K562 (cell line): ENCODE data around the gene FBXO9. TPM values are rescaled to one million over a fixed set of nuclear protein-coding genes. Genes with fewer than 3 reads are reported as not detected.

Source experiments
- ATAC-seq: fragments of 200-7000 bp; cut with Tn5 transposase; 3 replicates; pipeline ENCODE4 v1.9.1; 2020; ENCODE audit warnings: moderate library complexity
- BruUV-seq: library from RNA; stranded (reverse); fragments of 400-500 nt; replicated peaks from 2 replicates; lab custom pipeline; 2021; lab: Mats Ljungman, UMichigan
- CTCF ChIA-PET: fragments of 300-600 bp; formaldehyde crosslinking; extraction: SDS; loops from one replicate; lab custom pipeline; 2021; ENCODE audit warnings: low intra/inter-chr PET ratio; lab: Yijun Ruan, JAX
- POLR2A ChIA-PET: fragments of 300-600, 350-650 bp; sonication (Branson Sonifier 250); formaldehyde crosslinking; extraction: SDS; loops from one replicate; lab custom pipeline; 2021; ENCODE audit warnings: antibody characterized with exemption, inconsistent platforms; lab: Yijun Ruan, JAX
- DNase-seq, 4 experiments: peaks; one replicate each; pipeline versions ENCODE4 v3.0.0 to v3.0.0-alpha.2; 2011 to 2018; ENCODE audit warnings: low spot score in 3 of 4, mixed read lengths in 3 of 4; ENCODE audit errors: extremely low read depth in 1 of 4
- FAIRE-seq: peaks from 2 replicates; lab custom pipeline; 2011; peaks lifted over from hg19 to GRCh38; lab: Jason Lieb, UNC
- H2AFZ ChIP-seq: 2 replicates; pipeline ENCODE4 v1.6.0; 2011; ENCODE audit warnings: low read depth, low read length, control low read depth, inconsistent platforms
- H3K27ac ChIP-seq: fragments of 200-600 bp; 3 replicates; pipeline ENCODE4 v1.8.0; 2011; ENCODE audit warnings: low read depth, mild to moderate bottlenecking, control low read depth, inconsistent platforms, low read length, moderate library complexity, mixed read lengths; ENCODE audit errors: extremely low read depth
- H3K27me3 ChIP-seq, 2 experiments: fragments of 300-600 bp in 1 of 2; 2 replicates in 1 of 2; 3 replicates in 1 of 2; pipeline versions ENCODE4 v1.6.0 to v1.8.0; 2011; ENCODE audit warnings: inconsistent platforms in 2 of 2, low read length in 2 of 2, mild to moderate bottlenecking in 1 of 2, mixed read lengths in 1 of 2, moderate library complexity in 1 of 2; ENCODE audit not compliant: control insufficient read depth in 2 of 2, insufficient read depth in 2 of 2
- H3K36me3 ChIP-seq: fragments of 300-600 bp; 3 replicates; pipeline ENCODE4 v1.8.0; 2011; ENCODE audit warnings: mild to moderate bottlenecking, low read length, inconsistent platforms; ENCODE audit not compliant: control insufficient read depth, insufficient read depth
- H3K4me1 ChIP-seq, 2 experiments: fragments of 200-600 bp in 1 of 2; replicated peaks in 1 of 2; 2 replicates in 1 of 2; 3 replicates in 1 of 2; pipeline versions ENCODE4 v1.5.1 to v1.8.0; 2011; ENCODE audit warnings: inconsistent platforms in 2 of 2, low read length in 2 of 2, mild to moderate bottlenecking in 1 of 2, mixed read lengths in 1 of 2, moderate library complexity in 1 of 2; ENCODE audit not compliant: control insufficient read depth in 2 of 2, insufficient read depth in 2 of 2
- H3K4me2 ChIP-seq: 2 replicates; pipeline ENCODE4 v1.6.1; 2011; ENCODE audit warnings: low read length, control low read depth, inconsistent platforms, mixed read lengths; ENCODE audit not compliant: insufficient read depth
- H3K4me3 ChIP-seq: fragments of 200-600 bp; sonication (generic), shearing (Covaris generic); 2 replicates; pipeline ENCODE4 v1.5.1; 2016; ENCODE audit warnings: control low read depth, inconsistent platforms
- H3K79me2 ChIP-seq: fragments of 200-600 bp; 3 replicates; pipeline ENCODE4 v1.8.0; 2011; ENCODE audit warnings: low read length, inconsistent platforms; ENCODE audit not compliant: control insufficient read depth, insufficient read depth
- H3K9ac ChIP-seq, 2 experiments: 2 replicates each; pipeline versions ENCODE4 v1.6.0 to v1.6.1; 2011; ENCODE audit warnings: low read depth in 2 of 2, low read length in 2 of 2, control low read depth in 1 of 2, inconsistent platforms in 1 of 2, mild to moderate bottlenecking in 1 of 2, mixed read lengths in 1 of 2; ENCODE audit not compliant: insufficient read depth in 1 of 2
- H3K9me1 ChIP-seq: one replicate; pipeline ENCODE4 v1.6.0; 2011; ENCODE audit warnings: inconsistent platforms, mild to moderate bottlenecking, low read length, moderate library complexity; ENCODE audit not compliant: control insufficient read depth, insufficient read depth
- H3K9me3 ChIP-seq: replicated peaks from 2 replicates; pipeline ENCODE4 v1.5.1; 2011; ENCODE audit warnings: low read depth, low read length, inconsistent platforms; ENCODE audit not compliant: control insufficient read depth, insufficient read depth
- H4K20me1 ChIP-seq: replicated peaks from 2 replicates; pipeline ENCODE4 v1.6.1; 2011; ENCODE audit warnings: low read length, inconsistent platforms, mixed read lengths; ENCODE audit not compliant: control insufficient read depth, insufficient read depth
- DLX4 ChIP-seq: fragments of 250-450 bp; sonication (Bioruptor Pico); IDR thresholded peaks from 2 replicates; pipeline ENCODE4 v1.6.1; 2021; ENCODE audit warnings: mild to moderate bottlenecking
- ELK1 ChIP-seq: sonication (generic); formaldehyde crosslinking; IDR thresholded peaks from 2 replicates; pipeline ENCODE4 v1.8.1; 2022; ENCODE audit warnings: missing genetic modification reagents
- FIP1L1 ChIP-seq: fragments of 200-400 bp; formaldehyde crosslinking; IDR thresholded peaks from 2 replicates; pipeline ENCODE4 v1.6.1; 2018; ENCODE audit warnings: mild to moderate bottlenecking, low read depth, low read length; ENCODE audit not compliant: poor library complexity, severe bottlenecking
- GATAD2A ChIP-seq: fragments of 450-650 bp; IDR thresholded peaks from 2 replicates; pipeline ENCODE4 v1.6.1; 2017
- HOXB6 ChIP-seq: fragments of 250-450 bp; sonication (Bioruptor Pico); IDR thresholded peaks from 2 replicates; pipeline ENCODE4 v1.5.1; 2022; ENCODE audit warnings: mild to moderate bottlenecking, borderline replicate concordance
- MITF ChIP-seq: IDR thresholded peaks from 2 replicates; pipeline ENCODE4 v1.6.1; 2014; ENCODE audit warnings: antibody characterized with exemption
- NFRKB ChIP-seq: fragments of 450-650 bp; IDR thresholded peaks from 2 replicates; pipeline ENCODE4 v1.6.1; 2016; ENCODE audit warnings: low read depth
- PTBP1 ChIP-seq: fragments of 200-400 bp; formaldehyde crosslinking; IDR thresholded peaks from 2 replicates; pipeline ENCODE4 v1.6.1; 2017; ENCODE audit warnings: low read depth, low read length
- RFX5 ChIP-seq: IDR thresholded peaks from 2 replicates; pipeline ENCODE4 v1.6.1; 2011; ENCODE audit warnings: low read depth, mild to moderate bottlenecking, improper control_type of control experiment, low read length
- ZNF408 ChIP-seq: fragments of 250-450 bp; sonication (Bioruptor Pico); IDR thresholded peaks from 2 replicates; pipeline ENCODE4 v1.4.0; 2020; ENCODE audit warnings: low read depth, mild to moderate bottlenecking, moderate library complexity
- ZNF717 ChIP-seq: fragments of 250-450 bp; sonication (Bioruptor Pico); IDR thresholded peaks from 2 replicates; pipeline ENCODE4 v1.5.0; 2021
- ZNF830 ChIP-seq: fragments of 250-450 bp; sonication (Bioruptor Pico); IDR thresholded peaks from 2 replicates; pipeline ENCODE4 v1.5.0; 2021; ENCODE audit warnings: mild to moderate bottlenecking
- WGBS: fragments of 100-300 bp; shearing (Covaris generic); methylation state at CpG from one replicate; pipeline ENCODE4 v1.1.6; 2016; ENCODE audit warnings: low coverage, mixed read lengths; ENCODE audit not compliant: insufficient coverage; ENCODE audit errors: missing lambda C conversion rate; 5-methylcytosine and 5-hydroxymethylcytosine counted together
- in situ Hi-C: fragments of 300-500 bp; cut with MboI; formaldehyde crosslinking; loops from 4 replicates; pipeline ENCODE4 v1.15.0; 2018; ENCODE audit warnings: inconsistent platforms, mixed read lengths
- intact Hi-C: fragments of 100-400 bp; cut with micrococcal nuclease; formaldehyde crosslinking; loops from 2 replicates; pipeline ENCODE4 v1.14.2; 2022
- polyA plus RNA-seq, 8 experiments: library from polyadenylated mRNA; depleted of rRNA in 4 of 8; stranded (reverse) in 5 of 8; unstranded in 3 of 8; fragments of >200 nt; fragmentation: Nextera tagmentation in 2 of 8; fragmentation: Illumina TruSeq in 1 of 8; extraction: Ambion mirVana in 2 of 8; extraction: Trizol in 1 of 8; gene quantifications; 2 replicates each; pipeline versions ENCODE4 v1.2.1 to v1.2.3, GENCODE V29; 2011 to 2014; ENCODE audit warnings: inconsistent platforms in 1 of 8, missing spikeins in 1 of 8
- total RNA-seq, 7 experiments: library from RNA; depleted of rRNA in 6 of 7; stranded (reverse); fragments of >200 nt in 6 of 7; fragmentation: Illumina TruSeq in 2 of 7; extraction: Trizol in 2 of 7; gene quantifications; 2 replicates each; pipeline versions ENCODE4 v1.2.1 to v1.2.3, GENCODE V29; 2011 to 2021; ENCODE audit warnings: low replicate concordance in 1 of 7
- TF ChIP-seq, protein P1 (sequence below): fragments of 450-650 bp; IDR thresholded peaks from 2 replicates; pipeline ENCODE4 v1.6.1; 2018; ENCODE audit warnings: mild to moderate bottlenecking, low read depth; ENCODE audit not compliant: partially characterized antibody

Gene FBXO9
- total and polyA plus RNA-seq, 9 of the 15 experiments (the other 6 are each of a cell fraction or from before 2014, with no cell fraction given): 10.1 to 85.3 (median 51.4) TPM

DNA sequence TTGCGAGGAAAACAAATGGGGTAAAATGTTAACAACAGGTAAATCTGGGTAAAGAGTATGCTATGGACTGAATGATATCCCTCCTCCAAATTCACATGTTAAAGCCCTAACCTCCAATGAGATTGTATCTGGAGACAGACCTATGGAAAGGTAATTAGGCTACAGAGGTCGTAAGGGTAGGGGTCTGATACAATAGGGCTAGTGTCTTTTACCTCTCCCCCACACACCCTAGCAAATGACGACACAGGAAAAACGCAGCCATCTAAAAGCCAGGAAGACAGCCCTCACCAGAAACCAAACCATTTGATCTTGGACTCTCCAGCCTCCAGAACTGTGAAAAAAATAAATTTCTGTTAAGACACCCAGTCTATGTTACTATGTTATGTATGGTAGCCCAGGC, 20.6 kb upstream of the FBXO9 start:
- H3K9me1 ChIP-seq: no peaks in the 10 kb centered on the region
- FAIRE-seq (no peak), ATAC-seq (no peak), DNase-seq (no peak)
- peaks cover 12% of the 10 kb centered on the region; the same call in 1 of the 3 replicates for H3K36me3 ChIP-seq
- BruUV-seq: no TSS peak
- no peak overlapping the region for H3K27ac ChIP-seq
- H3K4me2 ChIP-seq: no peak overlapping the region
- no peak overlapping the region for H2AFZ ChIP-seq
- intact Hi-C loops (no loop called here), in situ Hi-C loops (no loop called here)
- no peaks in the 10 kb centered on the region for H4K20me1 ChIP-seq
- 37% methylated on average over 4 of the region's 4 CpGs for WGBS
- H3K9ac ChIP-seq: no peak overlapping the region
- CTCF ChIA-PET: no interaction called here
- H3K9me3 ChIP-seq: no peaks in the 10 kb centered on the region
- no peak overlapping the region for H3K4me3 ChIP-seq
- POLR2A ChIA-PET: no interaction called here
- TF ChIP-seq PTBP1 (no peak), ZNF830 (CRISPR knock-in tag) (no peak), RFX5 (no peak), NFRKB (no peak), ZNF717 (no peak), HOXB6 (CRISPR knock-in tag) (no peak), DLX4 (CRISPR knock-in tag) (no peak), FIP1L1 (no peak), ELK1 (CRISPR knock-in tag) (no peak), GATAD2A (no peak), ZNF408 (no peak), MITF (no peak)
- TF ChIP-seq, protein P1, sequence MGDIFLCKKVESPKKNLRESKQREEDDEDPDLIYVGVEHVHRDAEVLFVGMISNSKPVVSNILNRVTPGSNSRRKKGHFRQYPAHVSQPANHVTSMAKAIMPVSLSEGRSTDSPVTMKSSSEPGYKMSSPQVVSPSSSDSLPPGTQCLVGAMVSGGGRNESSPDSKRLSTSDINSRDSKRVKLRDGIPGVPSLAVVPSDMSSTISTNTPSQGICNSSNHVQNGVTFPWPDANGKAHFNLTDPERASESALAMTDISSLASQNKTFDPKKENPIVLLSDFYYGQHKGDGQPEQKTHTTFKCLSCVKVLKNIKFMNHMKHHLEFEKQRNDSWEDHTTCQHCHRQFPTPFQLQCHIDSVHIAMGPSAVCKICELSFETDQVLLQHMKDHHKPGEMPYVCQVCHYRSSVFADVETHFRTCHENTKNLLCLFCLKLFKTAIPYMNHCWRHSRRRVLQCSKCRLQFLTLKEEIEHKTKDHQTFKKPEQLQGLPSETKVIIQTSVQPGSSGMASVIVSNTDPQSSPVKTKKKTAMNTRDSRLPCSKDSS: no peak
- peaks cover 0 to 16% of the 10 kb centered on the region in 2 experiments; a peak in 3 of 5 replicates for H3K4me1 ChIP-seq
- no peaks in the 10 kb centered on the region for H3K79me2 ChIP-seq
- H3K27me3 ChIP-seq: no peaks in the 10 kb centered on the region
